Right cardiac atrium (tissue), 5 donors: ENCODE results near the gene NBEAL1. TPM values are rescaled to one million over a fixed set of nuclear protein-coding genes. Genes with fewer than 3 reads are reported as not detected.
A peak's percentile ranks its signal among the peaks of the same experiment; 100 is the strongest.
"Not testable (repeated sequence)": the region's sequence is repeated elsewhere in the genome, so short reads cannot be mapped to it uniquely, and the experiment has no call there.

Source experiments
- ATAC-seq, 2 donors: fragments of 200-7000 bp; cut with Tn5 transposase; one replicate each; pipeline versions ENCODE4 v1.8.0 to v1.9.1; 2020; ENCODE audit warnings: moderate library complexity in 2 of 2, mild to moderate bottlenecking in 1 of 2
- DNase-seq, 3 donors: peaks; one replicate each; pipeline ENCODE4 v3.0.0-alpha.2; 2020
- H3K27ac ChIP-seq: one replicate; pipeline ENCODE4 v1.5.1; 2013; ENCODE audit warnings: mild to moderate bottlenecking, low read length, control low read depth, moderate library complexity
- H3K27me3 ChIP-seq: one replicate; pipeline ENCODE4 v1.6.1; 2013; ENCODE audit not compliant: control insufficient read depth, insufficient read depth
- H3K4me1 ChIP-seq: one replicate; pipeline ENCODE4 v1.6.1; 2013; ENCODE audit warnings: low read length; ENCODE audit not compliant: control insufficient read depth, insufficient read depth
- H3K4me3 ChIP-seq: one replicate; pipeline ENCODE4 v1.5.1; 2013; ENCODE audit warnings: low read length, control low read depth
- H3K9me3 ChIP-seq: one replicate; pipeline ENCODE4 v1.6.1; 2013; ENCODE audit warnings: low read length; ENCODE audit not compliant: control insufficient read depth
- WGBS: extraction: QIAGEN DNeasy Blood & Tissue Kit; methylation state at CpG from one replicate; pipeline ENCODE4 v1.1.7; 2013; 5-methylcytosine and 5-hydroxymethylcytosine counted together
- intact Hi-C, 4 donors: fragments of 100-400 bp; cut with DNase I; formaldehyde crosslinking; loops; one replicate each; pipeline versions ENCODE4 v1.11.0 to v1.14.0; 2022 to 2023
- polyA plus RNA-seq: library from polyadenylated mRNA; stranded (reverse); fragments of 200-250 nt; gene quantifications from one replicate; pipeline ENCODE4 v1.2.3, GENCODE V29; 2013
- total RNA-seq, 4 donors: library from RNA; stranded (reverse); fragmentation: NEBNext Ultra II Directional; extraction: Animal tissue kit (Norgen Biotek cat#: 25700); gene quantifications; one replicate each; pipeline ENCODE4 v1.2.1, GENCODE V29; 2021
- donor health status: healthy with polysubstance abuse.
- donor health status: DM: no; HTN: yes; CAD: no.
- donor health status: DM: no; HTN: no; CAD: no.
- donor health status: DM: no; HTN: yes; CAD: no; lungs with severe emphysema.
- donor health status: DM: yes; HTN: yes; CAD: no.

NBEAL1 gene
- total and polyA plus RNA-seq, 5 donors: 3.5 to 25.0 (median 17.7) TPM

GRCh38 chr2:203039211-203039610 lies 24.5 kb downstream of the NBEAL1 start:
- intact Hi-C loops, H3K4me3 ChIP-seq, ATAC-seq, H3K9me3 ChIP-seq, H3K4me1 ChIP-seq, H3K27ac ChIP-seq, DNase-seq, H3K27me3 ChIP-seq: not testable (repeated sequence)
- 79% methylated on average over 6 of the region's 6 CpGs for WGBS

- H3K9me3 ChIP-seq: no peaks in the 10 kb centered on the region
- no peak for DNase-seq
- no peak overlapping the region for H3K27ac ChIP-seq
- 81% methylated on average over 2 of the region's 2 CpGs for WGBS
- H3K4me1 ChIP-seq: peaks cover 3% of the 10 kb centered on the region
- ATAC-seq: peak in 1 of 2 donors; percentile 45
- no peaks in the 10 kb centered on the region for H3K27me3 ChIP-seq
- intact Hi-C loops: no loop called here
- H3K4me3 ChIP-seq: no peak overlapping the region
Observed at GRCh38 chr2:203040966-203041521, 26.4 kb downstream of the NBEAL1 start.

- Histone ChIP-seq H3K27me3 (no peaks in the 10 kb centered on the region), H3K4me1 (peaks cover 3% of the 10 kb centered on the region), H3K4me3 (no peak overlapping the region), H3K27ac (no peak overlapping the region), H3K9me3 (no peaks in the 10 kb centered on the region)
- no peak for DNase-seq
- ATAC-seq: no peak
- WGBS: over 99% methylated on average over 4 of the region's 4 CpGs
- intact Hi-C loops: no loop called here
Observed at GRCh38 chr2:203042178-203042577, 27.5 kb downstream of the NBEAL1 start.

- no peak overlapping the region for H3K27ac ChIP-seq
- H3K4me1 ChIP-seq: peaks cover 3% of the 10 kb centered on the region
- intact Hi-C loops: no loop called here
- ATAC-seq: no peak
- no peak overlapping the region for H3K4me3 ChIP-seq
- DNase-seq: no peak
- WGBS: 96% methylated on average over 2 of the region's 2 CpGs
- no peaks in the 10 kb centered on the region for H3K9me3 ChIP-seq
- no peaks in the 10 kb centered on the region for H3K27me3 ChIP-seq
Observed at GRCh38 chr2:203043226-203043625, 28.6 kb downstream of the NBEAL1 start.

- DNase-seq: no peak
- Histone ChIP-seq H3K27me3 (no peaks in the 10 kb centered on the region), H3K27ac (no peak overlapping the region), H3K4me3 (no peak overlapping the region), H3K9me3 (no peaks in the 10 kb centered on the region), H3K4me1 (no peaks in the 10 kb centered on the region)
- no peak for ATAC-seq
- intact Hi-C loops: no loop called here
- WGBS: 100% methylated on average over 1 of the region's 1 CpG
Observed at GRCh38 chr2:203045867-203046266, 31.2 kb downstream of the NBEAL1 start.

- Histone ChIP-seq H3K27ac (no peak overlapping the region), H3K27me3 (no peaks in the 10 kb centered on the region), H3K4me3 (no peak overlapping the region), H3K9me3 (no peaks in the 10 kb centered on the region), H3K4me1 (no peaks in the 10 kb centered on the region)
- ATAC-seq: no peak
- intact Hi-C loops: no loop called here
- no peak for DNase-seq
- WGBS: 97% methylated on average over 3 of the region's 3 CpGs
Observed at GRCh38 chr2:203052539-203052938, 37.9 kb downstream of the NBEAL1 start.

GRCh38 chr2:203059567-203060240 lies 45.0 kb downstream of the NBEAL1 start:
- Histone ChIP-seq H3K4me1 (no peaks in the 10 kb centered on the region), H3K27ac (no peak overlapping the region), H3K27me3 (no peaks in the 10 kb centered on the region), H3K9me3 (no peaks in the 10 kb centered on the region), H3K4me3 (no peak overlapping the region)
- 79% methylated on average over 5 of the region's 5 CpGs for WGBS
- ATAC-seq (no peak), DNase-seq (no peak)
- intact Hi-C loops: no loop called here

GRCh38 chr2:203061346-203061745 lies 46.7 kb downstream of the NBEAL1 start:
- no peak for DNase-seq
- intact Hi-C loops: no loop called here

GRCh38 chr2:203062126-203062525 lies 47.5 kb downstream of the NBEAL1 start:
- WGBS: 90% methylated on average over 3 of the region's 3 CpGs
- H3K9me3 ChIP-seq: no peaks in the 10 kb centered on the region

More at GRCh38 chr2:203061346-203061745, 46.7 kb downstream of the NBEAL1 start:
- no peaks in the 10 kb centered on the region for H3K9me3 ChIP-seq
- no peak for ATAC-seq
- H3K4me1 ChIP-seq: no peaks in the 10 kb centered on the region
- no peak overlapping the region for H3K27ac ChIP-seq
- WGBS: 68% methylated on average over 4 of the region's 4 CpGs
- H3K4me3 ChIP-seq: no peak overlapping the region
- no peaks in the 10 kb centered on the region for H3K27me3 ChIP-seq

GRCh38 chr2:203066519-203067091 lies 51.9 kb downstream of the NBEAL1 start:
- WGBS: 98% methylated on average over 36 of the region's 36 CpGs

More at GRCh38 chr2:203062126-203062525, 47.5 kb downstream of the NBEAL1 start:
- ATAC-seq: no peak
- Histone ChIP-seq H3K4me1 (no peaks in the 10 kb centered on the region), H3K4me3 (no peak overlapping the region), H3K27ac (no peak overlapping the region), H3K27me3 (no peaks in the 10 kb centered on the region)
- DNase-seq: no peak
- intact Hi-C loops: no loop called here

GRCh38 chr2:203070701-203071100 lies 56.0 kb downstream of the NBEAL1 start:
- H3K4me1 ChIP-seq: no peaks in the 10 kb centered on the region
- DNase-seq (no peak), ATAC-seq (no peak)
- 54% methylated on average over 2 of the region's 2 CpGs for WGBS
- H3K4me3 ChIP-seq: no peak overlapping the region
- no peak overlapping the region for H3K27ac ChIP-seq
- intact Hi-C loops: no loop called here
- no peaks in the 10 kb centered on the region for H3K9me3 ChIP-seq
- no peaks in the 10 kb centered on the region for H3K27me3 ChIP-seq

More at GRCh38 chr2:203066519-203067091, 51.9 kb downstream of the NBEAL1 start:
- H3K4me1 ChIP-seq, H3K4me3 ChIP-seq, ATAC-seq, H3K27me3 ChIP-seq, intact Hi-C loops, H3K9me3 ChIP-seq, H3K27ac ChIP-seq: not testable (repeated sequence)
- DNase-seq: peak in 1 of 3 donors; percentile 52
